ENCODE measurements around the gene MAD1L1. TPM values are rescaled to one million over a fixed set of nuclear protein-coding genes. Genes with fewer than 3 reads are reported as not detected.
"Not testable (repeated sequence)": the region's sequence is repeated elsewhere in the genome, so short reads cannot be mapped to it uniquely, and the experiment has no call there.

MAD1L1 gene
- total and polyA plus RNA-seq, 5 donors from 2014 or later = 225 to 380 (median 300) TPM

DNA sequence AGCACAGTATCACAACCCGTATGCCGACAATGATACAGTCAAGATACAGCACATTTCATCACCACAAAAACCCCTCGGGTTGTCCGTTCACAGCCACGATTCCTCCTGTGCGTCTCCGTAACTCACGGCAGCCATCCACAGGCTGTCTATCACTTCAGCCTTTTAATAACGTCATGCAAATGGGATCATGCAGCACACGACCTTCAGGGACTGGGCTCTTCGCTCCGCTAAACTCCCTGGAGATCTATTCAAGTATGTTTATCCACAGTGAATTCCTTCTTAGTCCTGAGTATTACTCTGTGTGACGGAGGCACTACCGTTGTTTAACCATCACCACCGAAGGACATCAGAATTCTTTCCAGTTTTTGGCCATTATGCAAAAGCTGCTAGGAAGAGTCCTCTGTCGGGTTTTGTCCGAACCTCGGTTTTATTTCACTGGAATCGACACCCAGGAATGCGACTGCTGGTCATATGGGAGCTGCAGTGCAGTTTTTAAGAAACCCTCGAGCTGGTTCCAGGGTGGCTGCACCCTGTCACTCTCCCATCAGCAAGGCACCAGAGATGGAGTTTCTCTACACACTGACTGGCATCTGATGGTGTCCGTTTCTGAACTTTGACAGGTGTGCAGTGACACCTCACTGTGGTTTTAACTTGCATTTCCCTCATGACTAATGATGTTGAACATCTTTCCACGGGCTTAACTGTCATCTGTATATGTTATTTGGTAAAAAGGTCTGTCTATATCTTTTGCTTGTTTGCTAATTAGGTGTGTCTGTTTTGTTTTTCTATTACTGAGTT lies 193.6 kb downstream of the MAD1L1 start:
- H3K4me1 Mint-ChIP-seq = peaks cover 7 to 61% (median 33%) of the 10 kb centered on the region in 4 donors
- H3K4me3 Mint-ChIP-seq = peak overlapping the region; percentile 75 to 93 (median 86)
- ATAC-seq (ENCODE audit: low read depth in 2 of 2) (peak; percentile 73 to 81), DNase-seq (peak in 2 of 3 donors; percentile 49 to 78)
- Histone ChIP-seq H3K4me3 (ENCODE audit: low read depth, low read length) (peak overlapping the region; percentile 13), H3K4me1 (ENCODE audit: control insufficient read depth, insufficient read depth, low read length, poor library complexity, severe bottlenecking) (peaks cover 20% of the 10 kb centered on the region), H3K9me3 (ENCODE audit: control insufficient read depth in 2 of 2, low read length in 2 of 2) (no peaks in the 10 kb centered on the region), H3K27me3 (ENCODE audit: control insufficient read depth, insufficient read depth, low read length) (no peaks in the 10 kb centered on the region), H3K36me3 (ENCODE audit: control insufficient read depth, insufficient read depth, low read length) (no peaks in the 10 kb centered on the region), H3K27ac (ENCODE audit: insufficient read depth, low read length, poor library complexity, severe bottlenecking) (peak overlapping the region; percentile 18)
- H3K27ac Mint-ChIP-seq = peak overlapping the region; percentile 77 to 89 (median 78)
- H3K27me3 Mint-ChIP-seq = no peaks in the 10 kb centered on the region
- H3K9me3 Mint-ChIP-seq = peaks cover 0 to 1% (median 0%) of the 10 kb centered on the region in 7 donors
- H3K36me3 Mint-ChIP-seq = peaks cover 18% of the 10 kb centered on the region

DNA sequence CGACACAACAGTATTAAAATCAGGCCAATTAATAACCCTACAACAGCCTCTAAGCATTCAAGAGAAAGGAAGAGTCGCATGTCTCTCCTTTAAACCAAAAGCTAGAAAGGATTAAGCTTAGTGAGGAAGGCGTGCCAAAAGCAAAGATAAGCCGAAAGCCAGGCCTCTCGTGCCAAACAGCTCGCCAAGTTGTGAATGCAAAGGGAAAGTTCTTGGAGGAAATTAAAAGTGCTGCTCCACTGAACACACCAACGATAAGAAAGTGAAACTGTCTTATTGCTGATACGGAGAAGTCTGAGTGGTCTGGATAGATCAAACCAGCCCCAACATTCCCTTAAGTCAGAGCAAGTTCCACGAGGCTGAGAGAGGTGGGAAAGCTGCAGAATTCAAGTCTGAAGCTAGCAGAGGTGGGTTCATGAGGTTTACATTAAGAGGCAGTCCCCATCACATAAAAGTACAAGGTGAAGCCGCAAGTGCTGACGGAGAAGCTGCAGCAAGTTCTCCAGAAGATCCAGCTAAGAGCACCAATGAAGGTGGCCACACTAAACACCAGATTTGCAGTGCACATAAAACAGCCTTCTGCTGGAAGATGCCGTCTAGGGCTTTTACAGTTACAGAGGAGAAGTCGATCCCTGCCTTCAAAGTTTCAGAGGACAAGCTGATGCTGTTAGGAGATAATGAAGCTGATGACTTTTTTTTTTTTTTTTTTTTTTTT lies 194.8 kb downstream of the MAD1L1 start:
- H3K4me1 ChIP-seq (ENCODE audit: control insufficient read depth, insufficient read depth, low read length, poor library complexity, severe bottlenecking) = peaks cover 20% of the 10 kb centered on the region
- ATAC-seq (ENCODE audit: low read depth in 2 of 2) = peak; percentile 50 to 53
- H3K36me3 ChIP-seq (ENCODE audit: control insufficient read depth, insufficient read depth, low read length) = no peaks in the 10 kb centered on the region

DNA sequence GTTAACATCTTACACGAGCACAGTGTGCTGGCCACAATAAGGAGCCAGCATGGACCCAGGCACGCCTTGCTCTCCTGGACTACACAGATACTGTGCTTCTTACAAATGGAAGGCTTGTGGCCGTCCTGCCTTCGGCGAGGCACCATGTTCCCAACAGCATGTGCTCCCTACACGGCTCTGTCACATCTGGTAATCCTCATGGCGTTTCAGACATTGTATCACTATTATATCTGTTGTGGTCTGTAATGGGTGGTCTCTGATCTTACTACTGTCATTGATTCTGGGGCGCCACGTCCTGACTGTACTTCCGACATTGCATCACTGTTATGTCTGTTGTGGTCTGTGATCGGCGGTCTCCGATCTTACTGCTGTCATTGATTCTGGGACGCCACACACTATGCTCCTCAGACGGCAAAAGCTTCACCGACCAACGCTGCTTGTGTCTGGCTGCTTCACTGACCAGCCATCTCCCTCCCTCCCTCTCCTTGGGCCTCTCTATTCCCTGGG lies 195.4 kb downstream of the MAD1L1 start:
- ATAC-seq (ENCODE audit: low read depth in 2 of 2) (peak; percentile 17 to 25), DNase-seq (peak in 2 of 3 donors; percentile 10 to 44)
- Histone ChIP-seq H3K36me3 (ENCODE audit: control insufficient read depth, insufficient read depth, low read length) (no peaks in the 10 kb centered on the region), H3K27ac (ENCODE audit: insufficient read depth, low read length, poor library complexity, severe bottlenecking) (peak overlapping the region; percentile 34), H3K9me3 (ENCODE audit: control insufficient read depth in 2 of 2, low read length in 2 of 2) (no peaks in the 10 kb centered on the region), H3K4me1 (ENCODE audit: control insufficient read depth, insufficient read depth, low read length, poor library complexity, severe bottlenecking) (peaks cover 20% of the 10 kb centered on the region), H3K4me3 (ENCODE audit: low read depth, low read length) (peak overlapping the region; percentile 87), H3K27me3 (ENCODE audit: control insufficient read depth, insufficient read depth, low read length) (no peaks in the 10 kb centered on the region)
- Mint-ChIP-seq H3K27me3 (no peaks in the 10 kb centered on the region), H3K9me3 (peaks cover 0 to 1% (median 0%) of the 10 kb centered on the region in 7 donors), H3K36me3 (peaks cover 12% of the 10 kb centered on the region), H3K4me1 (peaks cover 7 to 66% (median 35%) of the 10 kb centered on the region in 4 donors), H3K27ac (peak overlapping the region; percentile 15 to 89 (median 77)), H3K4me3 (peak overlapping the region; percentile 79 to 93 (median 92))

More for the DNA sequence above, 194.8 kb downstream of the MAD1L1 start:
- peaks cover 15% of the 10 kb centered on the region for H3K36me3 Mint-ChIP-seq
- peaks cover 7 to 64% (median 35%) of the 10 kb centered on the region in 4 donors for H3K4me1 Mint-ChIP-seq
- Histone ChIP-seq H3K9me3 (ENCODE audit: control insufficient read depth in 2 of 2, low read length in 2 of 2) (no peaks in the 10 kb centered on the region), H3K4me3 (ENCODE audit: low read depth, low read length) (peak overlapping the region; percentile 87), H3K27me3 (ENCODE audit: control insufficient read depth, insufficient read depth, low read length) (no peaks in the 10 kb centered on the region), H3K27ac (ENCODE audit: insufficient read depth, low read length, poor library complexity, severe bottlenecking) (peak overlapping the region; percentile 34)
- peak overlapping the region; percentile 77 to 94 (median 89) for H3K27ac Mint-ChIP-seq
- peak in 2 of 3 donors; percentile 39 to 73 for DNase-seq
- H3K4me3 Mint-ChIP-seq = peak overlapping the region; percentile 79 to 93 (median 92)
- H3K9me3 Mint-ChIP-seq = peaks cover 0 to 1% (median 0%) of the 10 kb centered on the region in 7 donors
- no peaks in the 10 kb centered on the region for H3K27me3 Mint-ChIP-seq

DNA sequence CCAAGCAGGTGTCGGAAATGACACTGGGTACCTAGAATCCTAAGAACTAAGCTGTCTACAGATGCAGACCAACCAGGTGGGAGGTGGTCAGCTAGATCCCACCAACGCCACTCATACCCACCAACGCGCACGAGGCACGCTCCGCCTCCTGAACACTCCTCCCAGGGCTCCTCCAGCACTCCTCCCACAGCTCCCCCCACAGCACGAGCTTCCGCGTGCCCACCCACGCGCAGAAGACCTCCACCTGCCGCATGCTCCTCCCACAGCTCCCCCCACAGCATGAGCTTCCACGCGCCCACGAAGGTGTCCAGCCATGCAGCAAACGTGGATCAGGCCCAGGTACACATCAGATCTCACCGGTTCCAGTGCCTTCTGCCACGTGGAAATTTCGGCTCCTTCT lies 196.0 kb downstream of the MAD1L1 start:
- peak overlapping the region in 2 of 4 donors; percentile 18 to 24 for H3K4me3 Mint-ChIP-seq
- Histone ChIP-seq H3K27me3 (ENCODE audit: control insufficient read depth, insufficient read depth, low read length) (no peaks in the 10 kb centered on the region), H3K9me3 (ENCODE audit: control insufficient read depth in 2 of 2, low read length in 2 of 2) (no peaks in the 10 kb centered on the region), H3K27ac (ENCODE audit: insufficient read depth, low read length, poor library complexity, severe bottlenecking) (no peak overlapping the region), H3K4me3 (ENCODE audit: low read depth, low read length) (no peak overlapping the region), H3K36me3 (ENCODE audit: control insufficient read depth, insufficient read depth, low read length) (no peaks in the 10 kb centered on the region), H3K4me1 (ENCODE audit: control insufficient read depth, insufficient read depth, low read length, poor library complexity, severe bottlenecking) (peaks cover 22% of the 10 kb centered on the region)
- no peak for DNase-seq
- peak overlapping the region in 2 of 3 donors; percentile 77 to 89 for H3K27ac Mint-ChIP-seq
- H3K36me3 Mint-ChIP-seq = peaks cover 8% of the 10 kb centered on the region
- H3K9me3 Mint-ChIP-seq = no peaks in the 10 kb centered on the region
- no peak for ATAC-seq (ENCODE audit: low read depth in 2 of 2)
- peaks cover 7 to 62% (median 33%) of the 10 kb centered on the region in 4 donors for H3K4me1 Mint-ChIP-seq
- H3K27me3 Mint-ChIP-seq = no peaks in the 10 kb centered on the region

DNA sequence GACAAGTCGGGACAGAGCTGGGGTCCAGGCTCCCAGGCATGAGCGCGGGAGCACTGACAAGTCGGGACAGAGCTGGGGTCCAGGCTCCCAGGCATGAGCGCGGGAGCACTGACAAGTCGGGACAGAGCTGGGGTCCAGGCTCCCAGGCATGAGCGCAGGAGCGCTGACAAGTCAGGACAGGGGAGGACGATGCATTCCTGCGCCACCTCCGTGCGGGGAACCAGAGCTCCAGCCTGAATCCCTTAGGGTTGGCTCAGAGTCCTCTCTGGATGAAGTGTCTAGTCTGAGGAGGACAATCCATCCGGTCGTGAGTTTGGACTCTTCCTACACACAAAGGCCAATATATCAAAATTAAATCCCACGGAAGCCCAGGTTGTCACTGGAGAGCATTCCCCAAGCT lies 196.5 kb downstream of the MAD1L1 start:
- not testable (repeated sequence) for H3K4me3 ChIP-seq (ENCODE audit: low read depth, low read length); H3K36me3 ChIP-seq (ENCODE audit: control insufficient read depth, insufficient read depth, low read length); DNase-seq; H3K9me3 Mint-ChIP-seq; ATAC-seq (ENCODE audit: low read depth in 2 of 2); H3K36me3 Mint-ChIP-seq; H3K27me3 ChIP-seq (ENCODE audit: control insufficient read depth, insufficient read depth, low read length); H3K27me3 Mint-ChIP-seq; H3K9me3 ChIP-seq (ENCODE audit: control insufficient read depth in 2 of 2, low read length in 2 of 2); H3K27ac ChIP-seq (ENCODE audit: insufficient read depth, low read length, poor library complexity, severe bottlenecking)
- Mint-ChIP-seq H3K4me1 (peaks cover 11 to 62% (median 36%) of the 10 kb centered on the region in 4 donors), H3K4me3 (peak overlapping the region in 1 of 4 donors; percentile 18), H3K27ac (peak overlapping the region in 2 of 3 donors; percentile 76 to 77)
- peaks cover 28% of the 10 kb centered on the region for H3K4me1 ChIP-seq (ENCODE audit: control insufficient read depth, insufficient read depth, low read length, poor library complexity, severe bottlenecking)

DNA sequence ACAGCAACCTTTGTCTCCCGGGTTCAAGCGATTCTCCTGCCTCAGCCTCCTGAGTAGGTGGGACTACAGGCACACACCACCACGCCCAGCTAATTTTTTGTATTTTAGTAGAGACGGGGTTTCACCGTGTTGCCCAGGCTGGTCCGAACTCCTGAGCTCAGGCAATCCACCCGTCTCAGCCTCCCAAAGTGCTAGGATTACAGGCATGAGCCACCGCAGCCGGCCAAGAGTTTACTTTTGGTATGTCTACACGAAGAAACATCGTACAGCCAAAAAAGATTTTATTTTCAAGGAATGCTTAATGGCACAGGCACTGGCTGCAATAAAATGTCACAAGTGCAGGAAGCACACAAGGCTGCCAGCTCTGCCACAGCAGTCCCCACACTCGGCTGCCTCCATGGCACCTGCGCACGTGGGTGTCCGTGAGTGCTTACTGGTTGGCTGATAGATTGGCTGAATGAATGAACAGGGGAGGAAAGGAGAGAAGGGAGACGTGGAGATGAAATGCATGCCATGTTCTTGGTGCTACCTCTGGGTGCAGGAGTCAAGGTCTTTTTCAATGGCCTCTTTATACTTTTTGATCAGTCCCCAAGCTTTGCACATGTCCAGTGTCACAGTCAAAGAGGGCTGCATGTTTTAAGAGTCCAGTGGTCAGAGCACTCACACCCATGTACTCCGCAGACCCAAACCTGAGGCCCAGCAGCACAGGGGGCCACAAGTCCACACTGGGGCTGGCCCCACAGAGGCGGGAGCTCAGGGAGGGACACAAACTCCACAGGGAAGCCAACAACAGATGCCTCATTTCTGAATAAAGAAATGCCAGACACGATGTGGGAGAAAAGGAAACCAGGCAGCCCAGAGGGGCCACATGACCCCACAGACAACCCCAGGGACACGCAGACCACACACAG lies 198.2 kb downstream of the MAD1L1 start:
- H3K36me3 ChIP-seq (ENCODE audit: control insufficient read depth, insufficient read depth, low read length) = no peaks in the 10 kb centered on the region
- Mint-ChIP-seq H3K27ac (peak overlapping the region in 1 of 3 donors; percentile 20), H3K4me1 (peaks cover 10 to 59% (median 34%) of the 10 kb centered on the region in 4 donors), H3K4me3 (peak overlapping the region; percentile 13 to 66 (median 64)), H3K27me3 (no peaks in the 10 kb centered on the region), H3K36me3 (peaks cover 5% of the 10 kb centered on the region), H3K9me3 (peaks cover 0 to 6% (median 0%) of the 10 kb centered on the region in 7 donors)
- ATAC-seq (ENCODE audit: low read depth in 2 of 2) (no peak), DNase-seq (no peak)
- no peak overlapping the region for H3K4me3 ChIP-seq (ENCODE audit: low read depth, low read length)
- no peaks in the 10 kb centered on the region for H3K27me3 ChIP-seq (ENCODE audit: control insufficient read depth, insufficient read depth, low read length)
- H3K9me3 ChIP-seq (ENCODE audit: control insufficient read depth in 2 of 2, low read length in 2 of 2) = no peaks in the 10 kb centered on the region
- peaks cover 26% of the 10 kb centered on the region for H3K4me1 ChIP-seq (ENCODE audit: control insufficient read depth, insufficient read depth, low read length, poor library complexity, severe bottlenecking)
- H3K27ac ChIP-seq (ENCODE audit: insufficient read depth, low read length, poor library complexity, severe bottlenecking) = no peak overlapping the region
